Glomerular endothelial cell (primary cell): ENCODE data around the gene APOBEC3G. TPM values are rescaled to one million over a fixed set of nuclear protein-coding genes. Genes with fewer than 3 reads are reported as not detected.

Experiments used
- DNase-seq: peaks from one replicate; pipeline ENCODE4 v3.0.0-alpha.2; 2011; ENCODE audit warnings: low read depth, low spot score; ENCODE audit errors: extremely low read depth
- total RNA-seq: library from RNA; depleted of rRNA; stranded (reverse); fragments of >200 nt; gene quantifications from 2 replicates; pipeline ENCODE4 v1.2.3, GENCODE V29; 2015

The APOBEC3G gene
- total RNA-seq, 1 donor from 2014 or later: 10.2 TPM

- no peak for DNase-seq
Observed at GRCh38 chr22:39090426-39091064, 13.5 kb downstream of the APOBEC3G start.

- no peak for DNase-seq
Observed at GRCh38 chr22:39091126-39092081, 14.3 kb downstream of the APOBEC3G start.

GRCh38 chr22:39092111-39092862 lies 15.2 kb downstream of the APOBEC3G start:
- no peak for DNase-seq

GRCh38 chr22:39094717-39095389 lies 17.8 kb downstream of the APOBEC3G start:
- no peak for DNase-seq

GRCh38 chr22:39095971-39096370 lies 18.9 kb downstream of the APOBEC3G start:
- no peak for DNase-seq

- DNase-seq: no peak
Observed at GRCh38 chr22:39097098-39098020, 20.3 kb downstream of the APOBEC3G start, which contains the start of gene APOBEC3H. Gene APOBEC3H, plus strand, starts transcription at chr22:39097244. Its CDS starts 3,035 bp downstream, at chr22:39100279.

GRCh38 chr22:39098026-39098425 lies 21.0 kb downstream of the APOBEC3G start:
- DNase-seq: no peak

GRCh38 chr22:39098576-39098975 lies 21.5 kb downstream of the APOBEC3G start:
- no peak for DNase-seq

- DNase-seq: no peak
Observed at GRCh38 chr22:39101226-39101625, 24.2 kb downstream of the APOBEC3G start.

GRCh38 chr22:39103431-39103830 lies 26.4 kb downstream of the APOBEC3G start:
- DNase-seq: no peak

- DNase-seq: no peak
Observed at GRCh38 chr22:39106326-39106725, 29.3 kb downstream of the APOBEC3G start.

GRCh38 chr22:39108487-39108886 lies 31.4 kb downstream of the APOBEC3G start:
- no peak for DNase-seq

- DNase-seq: no peak
Observed at GRCh38 chr22:39109361-39109760, 32.3 kb downstream of the APOBEC3G start.

- DNase-seq: no peak
Observed at GRCh38 chr22:39110631-39111561, 33.8 kb downstream of the APOBEC3G start.

- DNase-seq: no peak
Observed at GRCh38 chr22:39114112-39114511, 37.0 kb downstream of the APOBEC3G start.

- DNase-seq: no peak
Observed at GRCh38 chr22:39115570-39115969, 38.5 kb downstream of the APOBEC3G start.

GRCh38 chr22:39115977-39116621 lies 39.0 kb downstream of the APOBEC3G start:
- no peak for DNase-seq
